Measurements from ENCODE around the gene PRKCE. TPM values are rescaled to one million over a fixed set of nuclear protein-coding genes. Genes with fewer than 3 reads are reported as not detected.

The PRKCE gene
- total RNA-seq, 2 donors from 2014 or later: 7.3 to 20.8 TPM

DNA sequence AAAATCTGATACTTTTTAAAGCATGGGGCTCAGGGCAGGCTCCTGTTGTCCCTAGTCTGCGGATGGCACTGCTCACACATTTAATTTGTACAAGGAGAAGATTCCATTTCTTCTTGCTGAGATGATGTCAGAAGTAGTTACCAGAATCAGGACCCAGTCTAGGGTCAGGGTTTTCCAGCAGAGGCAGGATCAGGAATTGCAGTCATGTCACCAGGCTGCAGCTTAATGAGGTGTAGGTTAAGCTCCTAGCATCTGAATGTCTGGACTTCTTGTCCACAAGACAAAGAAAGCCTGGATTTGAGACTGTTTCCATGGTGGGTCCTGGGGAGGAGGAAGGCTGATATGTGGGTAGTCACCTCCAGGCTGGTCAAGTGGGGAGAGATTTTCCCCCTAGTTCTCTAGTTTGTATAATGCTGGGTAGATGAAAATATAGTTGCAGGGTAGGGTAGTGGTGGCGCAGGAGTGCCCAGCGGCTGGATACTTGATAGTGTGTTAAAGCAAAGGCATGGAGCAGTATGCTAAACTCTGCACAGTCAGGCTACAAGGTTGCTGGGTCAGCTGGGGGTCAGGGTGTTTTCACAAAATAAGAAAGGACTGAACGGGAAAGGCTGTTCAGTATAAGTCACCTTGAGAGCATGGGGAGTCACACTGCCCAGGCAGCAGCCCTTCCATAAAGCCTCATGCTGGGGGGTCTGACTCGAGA lies 148.4 kb downstream of the PRKCE start:
- DNase-seq (no peak), ATAC-seq (no peak)
- intact Hi-C loops (cut with DNase I): no loop called here
- no peak overlapping the region for H3K4me3 ChIP-seq
- TF ChIP-seq POLR2A (IDR thresholded peaks at IDR 0.05): no peak
- TF ChIP-seq, protein P1, sequence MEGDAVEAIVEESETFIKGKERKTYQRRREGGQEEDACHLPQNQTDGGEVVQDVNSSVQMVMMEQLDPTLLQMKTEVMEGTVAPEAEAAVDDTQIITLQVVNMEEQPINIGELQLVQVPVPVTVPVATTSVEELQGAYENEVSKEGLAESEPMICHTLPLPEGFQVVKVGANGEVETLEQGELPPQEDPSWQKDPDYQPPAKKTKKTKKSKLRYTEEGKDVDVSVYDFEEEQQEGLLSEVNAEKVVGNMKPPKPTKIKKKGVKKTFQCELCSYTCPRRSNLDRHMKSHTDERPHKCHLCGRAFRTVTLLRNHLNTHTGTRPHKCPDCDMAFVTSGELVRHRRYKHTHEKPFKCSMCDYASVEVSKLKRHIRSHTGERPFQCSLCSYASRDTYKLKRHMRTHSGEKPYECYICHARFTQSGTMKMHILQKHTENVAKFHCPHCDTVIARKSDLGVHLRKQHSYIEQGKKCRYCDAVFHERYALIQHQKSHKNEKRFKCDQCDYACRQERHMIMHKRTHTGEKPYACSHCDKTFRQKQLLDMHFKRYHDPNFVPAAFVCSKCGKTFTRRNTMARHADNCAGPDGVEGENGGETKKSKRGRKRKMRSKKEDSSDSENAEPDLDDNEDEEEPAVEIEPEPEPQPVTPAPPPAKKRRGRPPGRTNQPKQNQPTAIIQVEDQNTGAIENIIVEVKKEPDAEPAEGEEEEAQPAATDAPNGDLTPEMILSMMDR (IDR thresholded peaks at IDR 0.05): no peak
- WGBS, 2 donors: 89 to 94% methylated on average over 5 of the region's 5 CpGs
- no peaks in the 10 kb centered on the region for H3K9me3 ChIP-seq
- H3K36me3 ChIP-seq (replicated peaks in 1 of 2; ENCODE audit: insufficient read depth in 1 of 2, low read depth in 2 of 2): no peaks in the 10 kb centered on the region
- H3K27me3 ChIP-seq: no peaks in the 10 kb centered on the region
- no peaks in the 10 kb centered on the region for H3K4me1 ChIP-seq
- no peak overlapping the region for H3K27ac ChIP-seq

DNA sequence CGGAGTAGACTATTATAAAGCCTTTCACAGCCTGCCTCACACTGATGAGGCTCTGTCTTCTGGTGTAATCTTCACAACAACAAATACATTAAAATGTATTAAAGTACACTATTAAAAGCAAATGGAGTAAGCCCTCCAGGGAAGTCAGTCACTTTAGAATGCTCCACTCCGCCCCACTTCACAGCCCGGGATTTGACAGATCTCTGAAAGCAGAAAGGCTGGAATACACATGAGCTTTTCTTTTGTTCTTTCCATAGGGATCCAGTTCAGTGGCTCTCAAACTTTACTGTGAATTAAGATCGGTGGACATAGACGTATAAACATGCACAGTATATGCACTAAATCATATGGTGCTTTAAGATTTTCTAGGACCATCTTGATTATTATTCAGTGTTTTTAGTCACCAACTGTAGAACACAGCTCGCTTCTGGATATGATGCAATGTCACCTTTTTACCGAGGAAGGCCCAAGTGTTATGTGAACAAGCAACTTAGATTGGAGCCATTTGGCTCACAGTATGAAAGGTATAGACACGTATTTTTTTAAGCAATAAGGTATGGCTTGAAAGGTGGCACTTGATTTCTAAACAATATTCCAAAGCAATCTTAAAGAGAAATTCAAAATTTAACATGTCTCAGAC lies 151.1 kb downstream of the PRKCE start:
- ATAC-seq: no peak
- no peak overlapping the region for H3K4me3 ChIP-seq
- no peak for DNase-seq
- TF ChIP-seq, protein P1 (IDR thresholded peaks at IDR 0.05): no peak
- no peak for TF ChIP-seq POLR2A (IDR thresholded peaks at IDR 0.05)
- H3K27me3 ChIP-seq: no peaks in the 10 kb centered on the region
- 91 to 92% methylated on average over 8 of the region's 8 CpGs for WGBS, 2 donors
- no peak overlapping the region for H3K27ac ChIP-seq
- intact Hi-C loops (cut with DNase I): no loop called here
- no peaks in the 10 kb centered on the region for H3K9me3 ChIP-seq
- no peaks in the 10 kb centered on the region for H3K4me1 ChIP-seq
- H3K36me3 ChIP-seq (replicated peaks in 1 of 2; ENCODE audit: insufficient read depth in 1 of 2, low read depth in 2 of 2): no peaks in the 10 kb centered on the region

DNA sequence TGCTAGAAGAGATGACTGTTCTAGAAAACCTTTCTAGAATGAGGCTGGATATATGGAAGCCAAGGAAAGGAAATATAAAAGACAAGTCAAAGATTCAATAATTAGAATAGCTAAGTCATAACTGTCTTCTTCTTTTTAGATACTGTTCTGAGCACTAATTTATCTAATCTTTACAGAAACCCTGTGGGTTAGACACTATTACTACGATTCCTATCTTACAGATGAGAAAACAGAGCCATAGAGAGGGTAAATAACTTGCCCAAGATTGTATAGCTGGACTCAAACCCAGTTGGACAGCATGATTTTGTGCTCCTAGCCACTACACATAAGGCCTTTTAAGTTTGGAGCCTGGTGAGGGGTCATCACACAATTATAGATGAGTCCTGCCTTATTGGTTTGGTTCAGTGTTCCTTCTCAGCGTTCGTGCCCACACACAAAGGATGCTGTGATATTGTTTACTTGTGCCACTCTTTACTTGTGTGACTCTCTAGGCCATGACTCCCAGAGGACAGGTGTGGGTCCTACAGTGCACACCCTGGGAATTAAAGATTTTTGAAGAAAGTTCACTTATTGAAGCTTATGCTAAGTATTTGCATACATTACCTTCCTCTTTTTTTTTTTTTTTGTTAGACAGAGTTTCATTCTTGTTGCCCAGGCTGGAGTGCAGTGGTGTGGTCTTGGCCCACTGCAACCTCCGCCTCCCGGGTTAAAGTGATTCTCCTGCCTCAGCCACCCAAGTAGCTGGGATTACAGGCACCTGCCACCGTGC lies 153.7 kb downstream of the PRKCE start:
- H3K9me3 ChIP-seq: no peaks in the 10 kb centered on the region
- no peaks in the 10 kb centered on the region for H3K27me3 ChIP-seq
- no peaks in the 10 kb centered on the region for H3K36me3 ChIP-seq (replicated peaks in 1 of 2; ENCODE audit: insufficient read depth in 1 of 2, low read depth in 2 of 2)
- H3K4me3 ChIP-seq: no peak overlapping the region
- peaks cover 18% of the 10 kb centered on the region for H3K4me1 ChIP-seq
- 88 to 95% methylated on average over 6 of the region's 6 CpGs for WGBS, 2 donors
- no peak for ATAC-seq
- H3K27ac ChIP-seq: no peak overlapping the region
- DNase-seq: no peak
- intact Hi-C loops (cut with DNase I): no loop called here
- no peak for TF ChIP-seq POLR2A (IDR thresholded peaks at IDR 0.05)
- TF ChIP-seq, protein P1 (IDR thresholded peaks at IDR 0.05): no peak

DNA sequence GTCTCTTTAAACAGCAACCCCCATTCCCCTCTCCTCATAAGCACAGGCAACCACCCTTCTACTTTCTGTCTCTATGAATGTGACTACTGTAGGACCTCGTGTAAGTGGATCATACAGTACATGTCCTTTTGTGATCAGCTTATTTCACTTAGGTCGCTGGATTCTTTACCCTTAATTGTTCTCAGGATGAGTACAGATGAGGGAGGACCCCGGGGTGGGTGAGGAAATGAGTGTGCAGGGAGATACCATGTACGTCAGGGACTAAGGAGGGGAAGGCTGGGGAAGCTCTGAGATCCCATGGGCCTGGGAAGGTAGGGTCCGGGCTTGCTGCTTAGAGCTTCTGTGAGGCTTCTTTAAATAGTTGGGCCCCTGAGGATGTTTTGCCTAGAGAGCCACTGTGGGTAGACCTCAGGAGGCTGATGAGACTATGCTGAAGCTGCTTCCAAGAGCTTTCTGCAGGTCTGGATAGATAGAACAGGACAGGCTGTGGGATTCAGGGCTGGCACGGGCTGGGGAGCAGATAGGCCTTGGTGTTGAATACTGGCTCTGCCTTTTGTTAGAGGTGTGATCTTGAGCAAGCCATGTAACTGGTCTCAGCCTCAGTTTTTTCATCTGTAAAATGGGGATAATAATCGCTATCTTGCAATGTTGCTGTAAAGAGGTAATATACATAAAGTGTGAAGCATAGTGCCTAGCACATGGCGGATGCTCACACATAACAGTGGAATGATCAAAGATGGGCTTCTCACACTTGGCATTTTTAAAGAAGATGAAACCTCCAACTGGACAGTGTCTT lies 155.3 kb downstream of the PRKCE start:
- intact Hi-C loops (cut with DNase I): no loop called here
- Histone ChIP-seq H3K4me3 (no peak overlapping the region), H3K36me3 (replicated peaks in 1 of 2; ENCODE audit: insufficient read depth in 1 of 2, low read depth in 2 of 2) (no peaks in the 10 kb centered on the region), H3K27me3 (no peaks in the 10 kb centered on the region), H3K4me1 (peaks cover 18% of the 10 kb centered on the region), H3K27ac (no peak overlapping the region), H3K9me3 (no peaks in the 10 kb centered on the region)
- WGBS, 2 donors: 87 to 89% methylated on average over 8 of the region's 8 CpGs
- ATAC-seq: no peak
- no peak for DNase-seq
- TF ChIP-seq, protein P1 (IDR thresholded peaks at IDR 0.05): no peak
- TF ChIP-seq POLR2A (IDR thresholded peaks at IDR 0.05): no peak

All from body of pancreas (tissue), 4 donors.